ENCODE measurements around the gene C1QTNF4.

Gene C1QTNF4

GRCh38 chr11:47595029-47595428 lies 818 bp upstream of the C1QTNF4 start:
- in situ Hi-C loops (cut with MboI; ENCODE audit: low pct_unique_long_range_greater_than_20kb, low sequenced_read_pairs, unreplicated experiment): no loop called here
- no peak for TF ChIP-seq CTCF (IDR thresholded peaks at IDR 0.05; ENCODE audit: extremely low read depth, insufficient read depth, missing control alignments)
- no peak for DNase-seq (ENCODE audit: low spot score)

- no peak for DNase-seq (ENCODE audit: low spot score)
- no peak for TF ChIP-seq CTCF (IDR thresholded peaks at IDR 0.05; ENCODE audit: extremely low read depth, insufficient read depth, missing control alignments)
- in situ Hi-C loops (cut with MboI; ENCODE audit: low pct_unique_long_range_greater_than_20kb, low sequenced_read_pairs, unreplicated experiment): no loop called here
These were observed 698 bp downstream of the C1QTNF4 start for GRCh38 chr11:47593492-47593933.

GRCh38 chr11:47592970-47593369 lies 1.2 kb downstream of the C1QTNF4 start:
- in situ Hi-C loops (cut with MboI; ENCODE audit: low pct_unique_long_range_greater_than_20kb, low sequenced_read_pairs, unreplicated experiment): no loop called here
- no peak for TF ChIP-seq CTCF (IDR thresholded peaks at IDR 0.05; ENCODE audit: extremely low read depth, insufficient read depth, missing control alignments)
- no peak for DNase-seq (ENCODE audit: low spot score)

GRCh38 chr11:47592251-47592650 lies 2.0 kb downstream of the C1QTNF4 start:
- TF ChIP-seq CTCF (IDR thresholded peaks at IDR 0.05; ENCODE audit: extremely low read depth, insufficient read depth, missing control alignments): no peak
- DNase-seq (ENCODE audit: low spot score): no peak
- in situ Hi-C loops (cut with MboI; ENCODE audit: low pct_unique_long_range_greater_than_20kb, low sequenced_read_pairs, unreplicated experiment): no loop called here

GRCh38 chr11:47591764-47592163 lies 2.4 kb downstream of the C1QTNF4 start:
- in situ Hi-C loops (cut with MboI; ENCODE audit: low pct_unique_long_range_greater_than_20kb, low sequenced_read_pairs, unreplicated experiment): no loop called here
- DNase-seq (ENCODE audit: low spot score): no peak
- no peak for TF ChIP-seq CTCF (IDR thresholded peaks at IDR 0.05; ENCODE audit: extremely low read depth, insufficient read depth, missing control alignments)

- no peak for TF ChIP-seq CTCF (IDR thresholded peaks at IDR 0.05; ENCODE audit: extremely low read depth, insufficient read depth, missing control alignments)
- no peak for DNase-seq (ENCODE audit: low spot score)
- in situ Hi-C loops (cut with MboI; ENCODE audit: low pct_unique_long_range_greater_than_20kb, low sequenced_read_pairs, unreplicated experiment): no loop called here
These were observed 4.0 kb downstream of the C1QTNF4 start for GRCh38 chr11:47589977-47590861.

Data from GM13977 (cell line).